HepG2 (cell line): ENCODE measurements around the gene CHAF1A. TPM values are rescaled to one million over a fixed set of nuclear protein-coding genes. Genes with fewer than 3 reads are reported as not detected.

ENCODE experiments used
- EP300 ChIP-seq, 3 experiments: sonication (generic) in 1 of 3; formaldehyde crosslinking in 1 of 3; IDR thresholded peaks; 2 replicates each; pipeline versions ENCODE4 v1.5.1 to v1.6.1; 2011 to 2020; ENCODE audit warnings: low read depth in 2 of 3, low read length in 2 of 3, borderline replicate concordance in 1 of 3, improper control_type of control experiment in 1 of 3, mild to moderate bottlenecking in 1 of 3, missing genetic modification reagents in 1 of 3, moderate library complexity in 1 of 3
- FLYWCH1 ChIP-seq: sonication (generic); formaldehyde crosslinking; IDR thresholded peaks from 2 replicates; pipeline ENCODE4 v1.8.1; 2023; ENCODE audit warnings: mild to moderate bottlenecking, missing genetic modification reagents
- GLI4 ChIP-seq: sonication (generic); formaldehyde crosslinking; IDR thresholded peaks from 2 replicates; pipeline ENCODE4 v1.5.1; 2020; ENCODE audit warnings: missing genetic modification reagents, mild to moderate bottlenecking, moderate library complexity, borderline replicate concordance
- KAT8 ChIP-seq: IDR thresholded peaks from 2 replicates; pipeline ENCODE4 v1.6.1; 2016; ENCODE audit warnings: missing genetic modification reagents, missing compliant biosample characterization
- MIER2 ChIP-seq: IDR thresholded peaks from 2 replicates; pipeline ENCODE4 v1.6.1; 2016; ENCODE audit warnings: missing biosample characterization, missing genetic modification reagents
- RFXANK ChIP-seq: IDR thresholded peaks from 2 replicates; pipeline ENCODE4 v1.6.1; 2016
- RXRA ChIP-seq: sonication (generic); formaldehyde crosslinking; IDR thresholded peaks from 2 replicates; pipeline ENCODE4 v1.5.1; 2020; ENCODE audit warnings: missing genetic modification reagents
- SIN3A ChIP-seq: IDR thresholded peaks from 2 replicates; pipeline ENCODE4 v1.6.1; 2011; ENCODE audit warnings: low read depth, mild to moderate bottlenecking, control low read depth, low read length, borderline replicate concordance
- TERF1 ChIP-seq: sonication (generic); formaldehyde crosslinking; IDR thresholded peaks from 2 replicates; pipeline ENCODE4 v1.8.0; 2022; ENCODE audit warnings: mild to moderate bottlenecking, missing genetic modification reagents, moderate library complexity
- ZNF121 ChIP-seq: sonication (generic); formaldehyde crosslinking; IDR thresholded peaks from 2 replicates; pipeline ENCODE4 v1.5.0; 2020; ENCODE audit warnings: mild to moderate bottlenecking, missing genetic modification reagents
- ZNF263 ChIP-seq: sonication (generic); formaldehyde crosslinking; IDR thresholded peaks from 2 replicates; pipeline ENCODE4 v1.4.0; 2020; ENCODE audit warnings: missing genetic modification reagents
- ZNF274 ChIP-seq: sonication (generic); formaldehyde crosslinking; IDR thresholded peaks from 2 replicates; pipeline ENCODE4 v1.5.1; 2020; ENCODE audit warnings: mild to moderate bottlenecking, missing genetic modification reagents
- ZNF275 ChIP-seq: sonication (generic); formaldehyde crosslinking; IDR thresholded peaks from 2 replicates; pipeline ENCODE4 v1.8.0; 2022; ENCODE audit warnings: missing genetic modification reagents, mild to moderate bottlenecking, inconsistent platforms, borderline replicate concordance
- ZNF430 ChIP-seq: sonication (generic); formaldehyde crosslinking; IDR thresholded peaks from 2 replicates; pipeline ENCODE4 v1.9.0; 2021; ENCODE audit warnings: mild to moderate bottlenecking, missing genetic modification reagents
- ZNF7 ChIP-seq: IDR thresholded peaks from 2 replicates; pipeline ENCODE4 v1.6.1; 2016; ENCODE audit warnings: missing biosample characterization, missing genetic modification reagents
- ZNF724P ChIP-seq: sonication (generic); formaldehyde crosslinking; IDR thresholded peaks from 2 replicates; pipeline ENCODE4 v1.8.0; 2022; ENCODE audit warnings: missing genetic modification reagents, borderline replicate concordance
- ZNF768 ChIP-seq: sonication (generic); formaldehyde crosslinking; IDR thresholded peaks from 2 replicates; pipeline ENCODE4 v1.4.0; 2020; ENCODE audit warnings: missing genetic modification reagents
- ZNF777 ChIP-seq: sonication (generic); formaldehyde crosslinking; IDR thresholded peaks from 2 replicates; pipeline ENCODE4 v1.4.0; 2020; ENCODE audit warnings: missing genetic modification reagents
- ZNF816 ChIP-seq: sonication (generic); formaldehyde crosslinking; IDR thresholded peaks from 2 replicates; pipeline ENCODE4 v1.8.0; 2022; ENCODE audit warnings: missing genetic modification reagents, mild to moderate bottlenecking, borderline replicate concordance
- ZNF83 ChIP-seq: sonication (generic); formaldehyde crosslinking; IDR thresholded peaks from 2 replicates; pipeline ENCODE4 v1.4.0; 2020; ENCODE audit warnings: missing genetic modification reagents, mild to moderate bottlenecking, borderline replicate concordance
- polyA plus RNA-seq, 8 experiments: library from polyadenylated mRNA; depleted of rRNA in 3 of 8; stranded (reverse) in 7 of 8; unstranded in 1 of 8; fragments of >200 nt; fragmentation: Illumina TruSeq in 4 of 8; extraction: Trizol in 4 of 8; gene quantifications; 2 replicates each; pipeline versions ENCODE4 v1.2.1 to v1.2.3, GENCODE V29; 2011 to 2016; ENCODE audit warnings: low read depth in 4 of 8, missing spikeins in 1 of 8, mixed read lengths in 1 of 8; ENCODE audit not compliant: insufficient read depth in 1 of 8
- total RNA-seq, 5 experiments: library from RNA; depleted of rRNA; stranded (reverse); fragments of >200 nt; fragmentation: Illumina TruSeq; extraction: Trizol; gene quantifications; 2 replicates each; pipeline ENCODE4 v1.2.3, GENCODE V29; 2016; ENCODE audit warnings: low read depth in 1 of 5
- TF ChIP-seq, protein P1 (sequence below): sonication (generic); formaldehyde crosslinking; IDR thresholded peaks from 2 replicates; pipeline ENCODE4 v1.5.1; 2020; ENCODE audit warnings: mild to moderate bottlenecking, missing genetic modification reagents
- TF ChIP-seq, protein P2 (sequence below): IDR thresholded peaks from 2 replicates; pipeline ENCODE4 v1.6.1; 2016; ENCODE audit warnings: control low read depth
- TF ChIP-seq, protein P3 (sequence below): sonication (generic); formaldehyde crosslinking; conservative IDR thresholded peaks from 2 replicates; pipeline ENCODE4 v1.8.0; 2022; ENCODE audit warnings: missing genetic modification reagents

CHAF1A gene
- total and polyA plus RNA-seq, 2 of the 13 experiments (the other 11 are each of a cell fraction or from before 2014, with no cell fraction given) = 11.0 to 34.8 TPM

GRCh38 chr19:4416268-4416667, 13.8 kb downstream of the CHAF1A start (continued):
- TF ChIP-seq, protein P1, sequence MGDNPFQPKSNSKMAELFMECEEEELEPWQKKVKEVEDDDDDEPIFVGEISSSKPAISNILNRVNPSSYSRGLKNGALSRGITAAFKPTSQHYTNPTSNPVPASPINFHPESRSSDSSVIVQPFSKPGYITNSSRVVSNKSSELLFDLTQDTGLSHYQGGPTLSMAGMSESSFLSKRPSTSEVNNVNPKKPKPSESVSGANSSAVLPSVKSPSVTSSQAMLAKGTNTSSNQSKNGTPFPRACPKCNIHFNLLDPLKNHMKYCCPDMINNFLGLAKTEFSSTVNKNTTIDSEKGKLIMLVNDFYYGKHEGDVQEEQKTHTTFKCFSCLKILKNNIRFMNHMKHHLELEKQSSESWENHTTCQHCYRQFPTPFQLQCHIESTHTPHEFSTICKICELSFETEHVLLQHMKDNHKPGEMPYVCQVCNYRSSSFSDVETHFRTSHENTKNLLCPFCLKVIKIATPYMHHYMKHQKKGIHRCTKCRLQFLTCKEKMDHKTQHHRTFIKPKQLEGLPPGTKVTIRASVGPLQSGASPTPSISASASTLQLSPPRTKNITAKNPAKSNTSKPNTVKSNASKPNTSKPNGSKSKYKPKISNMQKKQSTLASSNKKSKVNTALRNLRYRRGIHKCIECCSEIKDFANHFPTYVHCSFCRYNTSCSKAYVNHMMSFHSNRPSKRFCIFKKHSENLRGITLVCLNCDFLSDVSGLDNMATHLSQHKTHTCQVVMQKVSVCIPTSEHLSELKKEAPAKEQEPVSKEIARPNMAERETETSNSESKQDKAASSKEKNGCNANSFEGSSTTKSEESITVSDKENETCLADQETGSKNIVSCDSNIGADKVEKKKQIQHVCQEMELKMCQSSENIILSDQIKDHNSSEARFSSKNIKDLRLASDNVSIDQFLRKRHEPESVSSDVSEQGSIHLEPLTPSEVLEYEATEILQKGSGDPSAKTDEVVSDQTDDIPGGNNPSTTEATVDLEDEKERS (CRISPR knock-in tag) = no peak
- no peak for TF ChIP-seq RFXANK (CRISPR knock-in tag)
- TF ChIP-seq ZNF7 (CRISPR knock-in tag) = no peak
- no peak for TF ChIP-seq ZNF777 (CRISPR knock-in tag)
- TF ChIP-seq ZNF83 (CRISPR knock-in tag) = no peak
- TF ChIP-seq KAT8 (CRISPR knock-in tag) = 0 out of 2 replicates have a peak, but pooled peaks have one; percentile 29
- no peak for TF ChIP-seq SIN3A
- TF ChIP-seq RXRA (CRISPR knock-in tag) = no peak
- no peak for TF ChIP-seq FLYWCH1 (CRISPR knock-in tag)
- TF ChIP-seq, protein P2, sequence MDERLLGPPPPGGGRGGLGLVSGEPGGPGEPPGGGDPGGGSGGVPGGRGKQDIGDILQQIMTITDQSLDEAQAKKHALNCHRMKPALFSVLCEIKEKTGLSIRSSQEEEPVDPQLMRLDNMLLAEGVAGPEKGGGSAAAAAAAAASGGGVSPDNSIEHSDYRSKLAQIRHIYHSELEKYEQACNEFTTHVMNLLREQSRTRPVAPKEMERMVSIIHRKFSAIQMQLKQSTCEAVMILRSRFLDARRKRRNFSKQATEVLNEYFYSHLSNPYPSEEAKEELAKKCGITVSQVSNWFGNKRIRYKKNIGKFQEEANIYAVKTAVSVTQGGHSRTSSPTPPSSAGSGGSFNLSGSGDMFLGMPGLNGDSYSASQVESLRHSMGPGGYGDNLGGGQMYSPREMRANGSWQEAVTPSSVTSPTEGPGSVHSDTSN (CRISPR knock-in tag) = no peak
- no peak for TF ChIP-seq EP300 (IDR thresholded peaks at IDR 0.05; ENCODE audit: low read depth in 2 of 2, low read length in 2 of 2)
- TF ChIP-seq EP300 (CRISPR knock-in tag; IDR thresholded peaks at IDR 0.05; ENCODE audit: borderline replicate concordance) = no peak
- no peak for TF ChIP-seq ZNF263 (CRISPR knock-in tag)
- TF ChIP-seq ZNF816 (CRISPR knock-in tag) = no peak
- TF ChIP-seq ZNF768 (CRISPR knock-in tag) = no peak
- no peak for TF ChIP-seq ZNF430 (CRISPR knock-in tag)
- TF ChIP-seq ZNF275 (CRISPR knock-in tag) = no peak
- no peak for TF ChIP-seq GLI4
- TF ChIP-seq, protein P3, sequence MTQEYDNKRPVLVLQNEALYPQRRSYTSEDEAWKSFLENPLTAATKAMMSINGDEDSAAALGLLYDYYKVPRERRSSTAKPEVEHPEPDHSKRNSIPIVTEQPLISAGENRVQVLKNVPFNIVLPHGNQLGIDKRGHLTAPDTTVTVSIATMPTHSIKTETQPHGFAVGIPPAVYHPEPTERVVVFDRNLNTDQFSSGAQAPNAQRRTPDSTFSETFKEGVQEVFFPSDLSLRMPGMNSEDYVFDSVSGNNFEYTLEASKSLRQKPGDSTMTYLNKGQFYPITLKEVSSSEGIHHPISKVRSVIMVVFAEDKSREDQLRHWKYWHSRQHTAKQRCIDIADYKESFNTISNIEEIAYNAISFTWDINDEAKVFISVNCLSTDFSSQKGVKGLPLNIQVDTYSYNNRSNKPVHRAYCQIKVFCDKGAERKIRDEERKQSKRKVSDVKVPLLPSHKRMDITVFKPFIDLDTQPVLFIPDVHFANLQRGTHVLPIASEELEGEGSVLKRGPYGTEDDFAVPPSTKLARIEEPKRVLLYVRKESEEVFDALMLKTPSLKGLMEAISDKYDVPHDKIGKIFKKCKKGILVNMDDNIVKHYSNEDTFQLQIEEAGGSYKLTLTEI (CRISPR knock-in tag) = no peak
- no peak for TF ChIP-seq ZNF724P (CRISPR knock-in tag)
- 0 out of 2 replicates have a peak, but pooled peaks have one; percentile 9 for TF ChIP-seq ZNF121
- no peak for TF ChIP-seq MIER2 (CRISPR knock-in tag)
- TF ChIP-seq ZNF274 (CRISPR knock-in tag) = no peak
- no peak for TF ChIP-seq TERF1 (CRISPR knock-in tag)
